Pulmonary artery endothelial cell (primary cell): ENCODE data around the gene ACTL7A. TPM values are rescaled to one million over a fixed set of nuclear protein-coding genes. Genes with fewer than 3 reads are reported as not detected.
"Not testable (repeated sequence)": the region's sequence is repeated elsewhere in the genome, so short reads cannot be mapped to it uniquely, and the experiment has no call there.

Experiments
- DNase-seq: peaks from one replicate; pipeline ENCODE4 v3.0.0-alpha.2; 2011; ENCODE audit warnings: low read depth, low spot score
- total RNA-seq: library from RNA; depleted of rRNA; stranded (reverse); fragments of >200 nt; gene quantifications from 2 replicates; pipeline ENCODE4 v1.2.3, GENCODE V29; 2014

Gene ACTL7A
- total RNA-seq, 1 donor from 2014 or later: not detected

DNA sequence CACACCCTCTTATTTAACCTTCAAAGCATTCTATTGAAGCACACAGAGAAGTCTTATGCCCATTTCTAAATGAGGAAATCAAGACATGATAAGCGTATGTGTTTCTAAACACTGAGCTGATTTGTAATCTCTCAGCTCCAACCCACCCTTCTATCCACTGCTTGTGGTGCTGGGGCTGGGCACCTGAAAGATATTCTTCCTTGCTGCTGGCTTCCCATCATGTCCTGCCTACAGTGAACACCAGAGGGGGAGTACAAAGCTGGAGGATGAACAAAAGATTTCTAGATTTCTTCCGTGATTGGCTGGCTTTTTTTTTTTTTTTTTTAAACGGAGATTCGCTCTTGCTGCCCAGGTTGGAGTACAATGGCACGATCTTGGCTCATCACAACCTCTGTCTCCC lies 14.4 kb downstream of the ACTL7A start:
- DNase-seq: no peak

DNA sequence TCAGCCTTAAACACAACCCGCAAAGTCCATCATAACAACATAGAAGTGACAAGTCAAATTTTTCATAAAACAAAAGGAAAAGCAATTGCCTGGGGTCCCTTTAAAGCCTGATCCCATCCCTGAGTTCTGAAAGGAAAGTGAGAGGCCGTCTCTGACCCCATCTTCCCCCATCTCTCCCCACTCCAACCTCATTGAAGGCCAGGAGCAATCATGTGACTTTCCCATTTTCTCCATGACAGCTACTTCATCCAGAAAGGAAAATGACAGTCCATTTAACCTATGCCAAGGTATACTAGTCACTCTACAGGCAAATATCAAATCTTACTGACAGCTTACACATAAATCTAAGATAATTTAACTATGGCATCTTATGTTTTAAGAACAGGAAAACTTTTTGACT lies 15.5 kb downstream of the ACTL7A start:
- DNase-seq: no peak

DNA sequence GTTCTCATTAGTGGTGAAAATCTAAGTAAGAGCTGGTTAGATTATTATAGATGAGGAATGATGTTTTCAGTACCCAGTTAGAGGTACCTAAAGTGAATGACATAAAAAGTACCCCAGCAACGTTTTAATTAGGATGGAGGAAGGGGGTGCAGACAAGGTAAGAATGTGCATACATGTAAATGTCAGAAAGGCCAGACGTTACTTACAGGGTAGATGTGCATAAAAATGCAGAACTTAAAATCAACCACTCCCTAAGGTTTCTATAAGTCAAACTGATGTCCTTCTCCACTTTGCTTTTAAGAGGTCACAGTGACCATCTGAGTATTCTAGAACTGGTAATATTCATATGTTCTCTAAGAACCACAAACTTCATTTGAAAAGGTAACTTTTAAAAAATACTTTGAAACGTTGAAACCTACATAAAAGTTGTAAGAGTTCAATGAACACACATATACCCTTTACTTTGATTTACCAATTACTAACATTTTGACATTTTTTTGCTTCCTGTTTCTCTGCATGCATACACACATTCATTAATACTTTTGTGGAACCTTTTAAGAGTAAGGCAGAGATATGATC lies 18.8 kb downstream of the ACTL7A start:
- no peak for DNase-seq

DNA sequence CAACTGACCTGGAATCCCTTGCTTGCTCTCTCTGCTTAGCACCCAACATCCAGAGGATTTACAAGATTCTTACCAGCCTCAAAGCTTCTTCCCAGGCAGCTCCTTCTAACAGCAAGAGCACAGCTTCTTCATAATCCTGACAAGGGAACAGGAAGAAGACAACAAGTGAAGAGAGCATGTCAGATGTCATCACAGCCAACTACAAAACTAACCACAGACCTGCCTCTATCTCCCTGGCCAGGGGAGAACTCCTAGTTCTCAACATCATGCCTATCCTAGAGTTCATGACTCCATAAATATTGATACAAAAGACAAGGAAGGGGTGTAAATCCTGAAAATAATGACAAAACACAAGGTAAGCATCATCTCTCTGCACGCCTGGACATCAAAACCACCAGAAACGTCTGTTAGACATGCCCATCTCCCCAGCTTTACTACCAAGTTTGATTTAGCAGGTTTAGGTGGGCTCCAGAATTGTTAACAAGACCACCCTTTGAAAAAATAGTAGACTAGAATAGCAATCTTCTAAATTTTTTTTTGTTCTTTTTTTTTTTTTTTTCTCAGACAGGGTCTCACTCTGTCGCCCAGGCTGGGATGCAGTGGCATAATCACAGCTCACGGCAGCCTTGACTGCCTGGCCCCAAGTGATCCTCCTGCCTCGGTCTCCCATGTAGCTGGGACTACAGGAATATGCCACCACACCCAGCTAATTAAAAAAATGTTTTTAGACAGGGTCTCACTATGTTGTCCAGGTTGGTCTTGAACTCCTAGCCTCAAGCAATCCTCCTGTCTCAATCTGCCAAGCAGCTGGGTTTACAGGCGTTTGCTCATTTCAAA lies 20.2 kb downstream of the ACTL7A start:
- no peak for DNase-seq

DNA sequence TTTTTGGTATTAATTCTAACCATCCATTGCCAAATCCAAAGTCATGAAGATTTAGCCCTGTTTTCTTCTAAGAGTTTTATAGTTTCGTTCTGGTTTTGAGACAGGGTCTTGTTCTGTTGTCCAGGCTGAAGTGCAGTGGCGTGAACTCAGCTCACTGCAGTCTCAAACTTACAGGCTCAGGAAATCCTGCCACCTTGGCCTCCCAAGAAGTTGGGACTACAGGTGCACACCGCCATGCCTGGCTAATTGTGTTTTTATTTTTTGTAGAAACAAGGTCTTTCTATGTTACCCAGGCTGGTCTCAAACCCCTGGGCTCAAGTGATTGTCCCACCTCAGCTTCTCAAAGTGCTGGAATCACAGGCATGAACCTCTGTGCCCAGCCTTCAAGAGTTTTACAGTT lies 21.0 kb downstream of the ACTL7A start:
- DNase-seq: no peak

GRCh38 chr9:108884701-108885100 lies 22.6 kb downstream of the ACTL7A start:
- no peak for DNase-seq

DNA sequence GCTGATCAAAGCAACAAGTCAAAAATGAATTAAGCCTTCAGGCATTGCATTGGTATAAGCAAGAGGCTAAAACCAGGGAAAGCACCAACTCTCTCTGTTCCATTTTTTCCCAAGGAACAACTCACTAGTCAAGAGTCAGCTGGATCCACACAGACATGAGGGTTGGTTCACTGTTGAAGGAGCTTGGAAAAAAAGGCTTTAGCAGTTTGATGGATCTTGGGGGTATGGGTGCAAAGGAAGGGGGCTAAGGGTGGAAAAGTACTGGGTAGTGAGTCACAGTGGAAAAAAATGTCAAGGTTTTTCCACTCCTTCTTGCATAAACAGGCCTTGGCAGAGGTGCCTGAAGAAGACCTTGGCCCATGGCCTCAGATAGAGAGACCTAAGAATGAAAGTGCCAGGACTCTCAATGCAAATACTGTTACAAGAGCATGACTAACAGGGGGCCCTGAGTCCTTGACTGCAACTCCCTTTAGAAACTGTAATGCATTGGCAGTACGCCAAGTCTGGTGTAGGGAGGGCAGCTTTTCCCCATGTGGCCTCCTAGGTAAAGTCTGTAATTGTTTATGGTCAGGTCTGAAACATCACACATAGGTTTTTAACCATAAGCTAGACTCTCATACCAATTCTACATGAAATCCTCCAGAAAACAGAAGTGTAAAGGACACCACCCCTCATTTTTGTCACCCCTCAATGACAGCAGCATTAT lies 23.7 kb downstream of the ACTL7A start:
- DNase-seq: peak; percentile 11

DNA sequence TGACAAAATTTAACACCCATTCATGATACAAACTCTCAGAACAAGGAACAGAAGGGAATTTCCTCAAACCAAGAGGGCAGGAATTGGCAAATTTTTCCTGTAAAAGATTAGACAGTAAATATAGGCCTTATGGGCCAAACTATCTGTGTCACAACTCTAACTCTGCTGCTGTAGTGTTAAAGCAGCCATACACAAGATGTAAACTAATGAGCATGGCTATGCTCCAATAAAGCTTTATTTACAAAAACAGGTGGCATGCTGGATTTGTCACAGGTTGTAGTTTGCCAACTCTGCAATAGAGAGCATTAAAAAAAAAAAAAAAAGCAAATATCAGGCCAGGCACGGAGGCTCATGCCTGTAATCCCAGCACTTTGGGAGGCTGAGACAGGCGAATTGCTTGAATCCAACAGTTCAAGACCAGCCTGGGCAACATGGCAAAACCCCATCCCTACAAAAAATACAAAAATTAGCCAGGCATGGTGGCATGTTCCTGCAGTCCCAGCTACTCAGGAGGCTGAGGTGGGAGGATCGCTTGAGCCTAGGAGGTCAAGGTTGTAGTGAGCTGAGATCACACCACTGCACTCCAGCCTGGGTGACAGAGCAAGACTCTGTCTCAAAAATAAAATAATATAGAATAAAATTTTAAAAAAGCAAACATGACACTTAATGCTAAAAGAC lies 24.7 kb downstream of the ACTL7A start:
- DNase-seq: not testable (repeated sequence)

- DNase-seq: no peak
Observed at GRCh38 chr9:108889649-108890067, 27.6 kb downstream of the ACTL7A start.

GRCh38 chr9:108894225-108894997 lies 32.3 kb downstream of the ACTL7A start:
- DNase-seq: no peak

- no peak for DNase-seq
Observed at GRCh38 chr9:108897324-108898096, 35.4 kb downstream of the ACTL7A start.

DNA sequence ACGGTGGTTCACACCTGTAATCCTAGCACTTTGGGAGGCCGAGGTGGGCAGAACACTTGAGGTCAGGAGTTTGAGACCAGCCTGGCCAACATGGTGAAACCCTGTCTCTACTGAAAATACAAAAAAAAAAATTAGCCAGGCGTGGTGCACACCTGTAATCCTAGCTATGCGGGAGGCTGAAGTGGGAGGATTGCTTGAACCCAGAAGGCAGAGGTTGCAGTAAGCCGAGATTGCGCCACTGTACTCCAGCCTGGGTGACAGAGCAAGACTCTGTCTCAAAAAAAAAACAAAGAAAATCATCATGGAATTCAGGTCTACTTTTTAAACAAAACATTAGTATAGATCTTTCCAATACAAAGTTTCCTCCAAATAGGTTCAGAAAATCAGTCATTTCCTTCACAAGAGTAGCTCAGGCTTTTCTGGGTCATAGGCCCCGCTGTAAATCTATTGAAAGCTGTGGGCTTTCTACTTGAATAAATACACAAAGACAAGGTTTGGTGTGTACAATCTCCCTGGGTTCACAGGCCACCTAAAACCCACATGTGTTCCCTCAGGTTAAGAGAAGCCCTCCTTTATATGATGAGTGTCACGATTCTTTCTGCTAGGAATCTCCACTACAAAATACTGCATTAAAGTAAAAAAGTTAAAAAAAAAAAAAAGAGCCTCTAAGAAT lies 37.1 kb downstream of the ACTL7A start:
- not testable (repeated sequence) for DNase-seq

GRCh38 chr9:108900176-108900575 lies 38.1 kb downstream of the ACTL7A start:
- DNase-seq: no peak

DNA sequence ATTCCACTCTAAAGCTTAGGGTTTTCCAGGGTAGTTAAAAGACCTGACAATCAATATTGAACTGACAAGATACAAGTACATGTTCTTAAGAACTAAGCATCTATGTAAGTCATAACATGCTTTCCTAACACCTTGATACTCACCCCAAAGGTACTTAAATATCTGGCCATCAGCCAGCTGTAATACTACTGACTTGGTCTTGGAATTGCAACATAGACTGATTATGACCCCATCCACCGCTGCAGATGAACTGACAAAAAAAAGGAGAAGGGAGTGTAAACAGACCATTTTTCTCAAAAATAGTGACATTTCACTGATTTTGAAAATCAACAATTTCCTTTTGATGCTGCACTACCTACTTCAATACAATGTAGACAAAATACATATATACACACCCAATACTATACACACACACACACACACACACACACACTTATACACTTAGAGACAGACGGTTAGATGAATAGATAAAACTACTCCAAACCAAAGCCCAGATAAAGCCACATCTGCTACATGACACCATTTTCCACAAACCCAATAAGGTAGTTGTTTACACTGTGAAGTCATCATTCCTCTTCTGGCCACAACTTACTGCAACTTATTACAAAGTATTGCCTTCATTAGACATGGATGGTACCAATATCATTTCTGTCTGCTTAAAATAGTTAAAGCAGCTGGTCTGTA lies 41.5 kb downstream of the ACTL7A start:
- DNase-seq: no peak

GRCh38 chr9:108904161-108904560 lies 42.1 kb downstream of the ACTL7A start:
- DNase-seq: no peak

GRCh38 chr9:108905494-108905893 lies 43.4 kb downstream of the ACTL7A start:
- DNase-seq: no peak

DNA sequence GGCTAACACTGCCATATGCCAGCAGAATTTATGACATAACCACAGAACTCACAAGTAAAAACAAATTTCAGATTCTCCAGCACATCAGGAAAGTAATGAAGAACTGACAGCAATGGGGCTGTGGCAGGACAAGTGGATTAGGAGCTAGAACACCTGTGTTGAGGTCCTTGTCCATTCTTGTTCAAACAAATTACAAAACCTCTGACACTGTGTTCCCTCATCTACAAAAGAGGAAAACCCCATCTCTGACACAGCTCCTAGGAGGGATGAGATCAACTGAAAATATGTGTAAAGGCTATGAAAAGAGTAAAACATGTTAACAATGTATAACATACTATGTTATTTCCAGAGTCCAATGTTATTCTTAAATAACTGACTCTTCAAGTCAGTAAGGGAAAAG lies 48.3 kb downstream of the ACTL7A start:
- DNase-seq: no peak

GRCh38 chr9:108910914-108911313 lies 48.8 kb downstream of the ACTL7A start:
- DNase-seq: no peak

DNA sequence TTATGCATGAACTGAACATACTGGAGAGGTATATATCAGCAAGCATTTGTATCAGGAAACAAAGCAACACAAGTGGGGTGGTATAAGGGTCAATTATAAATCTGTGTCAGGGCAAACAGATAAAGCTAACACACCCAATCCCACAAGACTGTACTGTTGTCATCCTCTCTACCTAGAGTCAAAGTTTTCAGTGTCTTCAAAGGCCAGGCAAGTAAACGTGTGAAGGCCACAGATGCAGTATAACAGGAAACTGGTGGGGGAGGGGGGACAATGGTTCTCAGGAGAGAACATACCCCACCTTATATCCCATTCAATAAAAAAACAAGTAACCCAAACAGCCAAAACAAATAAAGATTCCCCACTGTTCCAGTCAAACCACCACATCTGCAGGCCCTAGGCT lies 49.8 kb downstream of the ACTL7A start:
- no peak for DNase-seq
